ENCODE measurements around the gene VIT.

Gene VIT, protein sequence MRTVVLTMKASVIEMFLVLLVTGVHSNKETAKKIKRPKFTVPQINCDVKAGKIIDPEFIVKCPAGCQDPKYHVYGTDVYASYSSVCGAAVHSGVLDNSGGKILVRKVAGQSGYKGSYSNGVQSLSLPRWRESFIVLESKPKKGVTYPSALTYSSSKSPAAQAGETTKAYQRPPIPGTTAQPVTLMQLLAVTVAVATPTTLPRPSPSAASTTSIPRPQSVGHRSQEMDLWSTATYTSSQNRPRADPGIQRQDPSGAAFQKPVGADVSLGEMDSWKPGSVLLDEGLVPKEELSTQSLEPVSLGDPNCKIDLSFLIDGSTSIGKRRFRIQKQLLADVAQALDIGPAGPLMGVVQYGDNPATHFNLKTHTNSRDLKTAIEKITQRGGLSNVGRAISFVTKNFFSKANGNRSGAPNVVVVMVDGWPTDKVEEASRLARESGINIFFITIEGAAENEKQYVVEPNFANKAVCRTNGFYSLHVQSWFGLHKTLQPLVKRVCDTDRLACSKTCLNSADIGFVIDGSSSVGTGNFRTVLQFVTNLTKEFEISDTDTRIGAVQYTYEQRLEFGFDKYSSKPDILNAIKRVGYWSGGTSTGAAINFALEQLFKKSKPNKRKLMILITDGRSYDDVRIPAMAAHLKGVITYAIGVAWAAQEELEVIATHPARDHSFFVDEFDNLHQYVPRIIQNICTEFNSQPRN

DNA sequence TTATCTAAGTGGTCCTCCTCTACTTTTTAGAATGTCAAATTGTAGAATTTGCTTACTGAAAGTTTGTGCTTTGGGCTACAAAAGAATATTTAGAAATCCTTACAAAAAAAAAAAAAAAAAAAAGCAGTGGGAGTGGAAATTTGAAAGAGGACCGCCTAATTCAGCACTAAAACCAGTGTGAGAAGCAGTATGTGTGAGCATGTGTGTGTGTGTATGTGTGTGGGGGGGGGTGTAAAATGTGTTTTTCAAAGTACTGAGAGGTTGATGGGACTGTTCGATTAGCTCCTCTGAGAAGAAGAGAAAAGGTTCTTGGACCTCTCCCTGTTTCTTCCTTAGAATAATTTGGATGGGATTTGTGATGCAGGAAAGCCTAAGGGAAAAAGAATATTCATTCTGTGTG is at the start of gene VIT:
Gene VIT (plus strand): TSS at position 175 of the 400 bp plus-strand sequence. CDS start 19,664 bp downstream, outside the sequence.
- DNase-seq (ENCODE audit: low spot score), result no peak

DNA sequence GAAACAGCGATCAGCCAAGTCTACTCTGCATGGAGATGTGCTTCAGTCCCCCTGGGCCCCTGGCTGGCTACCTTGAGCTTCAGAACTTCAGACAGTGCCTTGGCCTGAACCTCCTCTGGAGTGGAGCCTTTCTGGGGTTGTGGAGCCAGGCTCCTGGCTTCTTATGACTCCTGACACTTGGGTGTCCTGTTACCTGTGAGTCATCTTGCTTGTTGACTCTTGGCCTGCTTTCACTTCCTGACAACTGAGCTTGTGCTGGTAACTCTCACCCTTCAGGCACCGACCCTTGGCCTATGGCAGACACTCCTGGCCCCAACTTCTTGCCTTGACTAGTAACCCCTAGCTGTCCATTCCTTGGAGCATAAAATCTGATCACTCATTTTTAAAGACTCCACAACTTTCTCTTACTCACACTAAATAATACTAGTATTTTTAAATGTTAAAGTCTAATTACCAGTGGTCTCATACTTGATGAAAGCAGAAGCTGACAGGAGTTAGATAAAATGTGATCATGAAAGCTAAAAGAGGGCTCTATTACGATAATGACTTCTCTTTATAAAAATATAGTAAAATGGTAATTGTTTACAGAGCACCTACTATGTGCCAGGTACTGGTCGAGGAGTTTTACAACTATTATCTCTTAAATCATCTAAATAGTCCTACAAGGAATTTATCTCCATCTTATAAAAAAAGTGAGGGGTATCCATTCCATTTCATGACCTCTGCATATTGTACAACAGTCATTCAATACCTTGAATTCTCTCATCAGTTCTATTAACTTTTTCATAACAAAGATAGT is 46.3 kb upstream of the VIT start:
- peak; percentile 43 for DNase-seq (ENCODE audit: low spot score)

DNA sequence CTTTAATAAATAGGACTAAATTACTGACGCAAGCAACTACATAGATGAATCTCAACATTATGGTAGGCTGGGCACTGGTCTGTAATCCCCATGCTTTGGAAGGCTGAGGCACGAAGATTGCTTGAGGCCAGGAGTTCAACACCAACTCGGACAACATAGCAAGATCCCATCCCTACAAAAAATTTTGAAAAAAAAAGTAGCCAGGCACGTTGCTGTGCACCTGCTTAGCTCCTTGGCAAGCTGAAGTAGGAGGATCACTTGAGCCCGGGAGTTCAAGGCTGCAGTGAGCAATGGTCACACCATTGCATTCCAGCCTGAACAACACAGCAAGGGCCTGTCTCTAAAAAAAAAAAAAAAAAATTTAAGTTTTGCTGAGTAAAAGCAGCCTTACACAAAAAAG is 43.4 kb upstream of the VIT start:
- no peak for DNase-seq (ENCODE audit: low spot score)

DNA sequence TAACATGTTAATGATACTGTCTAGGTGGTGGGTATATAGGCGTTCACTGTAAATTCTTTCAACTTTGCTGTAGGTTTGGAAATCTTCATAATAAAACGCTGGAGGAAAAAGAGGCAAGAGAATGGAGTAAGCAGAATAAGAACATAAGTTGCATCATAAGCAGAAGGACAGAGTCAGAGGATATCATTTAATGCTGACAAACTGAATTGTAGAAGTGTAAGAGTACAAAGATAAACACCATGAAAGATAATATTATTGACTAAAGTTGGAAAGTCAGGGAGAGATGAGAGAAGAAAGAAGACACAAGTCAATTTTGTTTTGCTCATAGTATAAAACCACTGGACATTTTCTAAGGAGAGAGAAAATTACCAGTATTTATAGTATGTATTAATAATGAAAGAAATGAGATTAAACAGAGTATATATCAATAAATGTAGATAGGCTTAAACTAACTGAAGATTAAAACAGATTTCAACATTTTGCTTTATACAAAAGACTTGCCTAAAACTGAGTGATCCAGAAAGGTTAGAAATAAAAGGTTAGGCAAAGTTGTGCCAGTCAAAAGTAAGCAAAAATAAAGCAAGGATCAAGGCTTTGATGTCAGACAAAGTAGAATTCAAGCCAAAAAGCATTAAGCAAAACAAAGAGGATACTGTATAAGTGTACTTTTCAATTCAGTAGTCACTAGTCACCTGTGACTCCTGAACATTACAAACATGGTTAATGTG is 42.4 kb upstream of the VIT start:
- DNase-seq (ENCODE audit: low spot score), result no peak

DNA sequence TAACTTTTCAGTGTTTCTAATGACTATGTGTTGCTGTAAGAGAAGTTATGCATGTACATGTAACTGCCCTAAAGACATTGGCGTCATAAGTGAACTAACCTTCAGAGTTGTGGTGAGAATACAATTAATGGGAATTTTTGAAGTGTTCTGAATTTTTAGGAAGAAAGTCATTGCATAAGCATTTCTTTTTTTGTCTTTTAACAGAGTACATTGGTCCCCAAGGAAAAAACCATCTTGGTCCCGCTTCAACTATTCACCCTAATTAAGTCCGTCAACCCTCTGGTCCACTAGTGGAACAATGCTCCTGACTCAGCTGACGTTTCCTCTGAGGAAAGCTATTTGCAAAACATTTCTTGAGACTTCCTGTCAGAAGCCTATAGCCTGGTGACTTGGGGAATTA is 41.1 kb upstream of the VIT start:
- no peak for DNase-seq (ENCODE audit: low spot score)

DNA sequence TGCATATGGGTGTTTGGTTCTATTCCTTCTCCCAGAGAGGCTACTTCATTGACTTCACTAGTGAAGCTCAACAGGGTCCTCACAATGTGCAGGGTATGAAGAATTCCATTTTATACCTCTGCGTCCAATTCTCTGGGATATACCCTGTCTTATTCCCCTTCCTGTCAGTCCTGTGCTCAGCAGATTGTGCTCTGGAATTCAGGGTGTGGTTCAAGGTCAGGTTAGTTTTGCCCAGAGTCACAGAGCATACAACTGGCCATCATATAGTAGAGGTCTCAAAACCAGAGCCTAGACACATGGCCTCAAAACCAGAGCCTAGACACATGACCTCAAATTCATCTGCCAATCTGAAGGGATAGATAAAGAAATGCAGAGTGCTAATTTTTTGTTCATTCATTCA is 38.8 kb upstream of the VIT start:
- no peak for DNase-seq (ENCODE audit: low spot score)

DNA sequence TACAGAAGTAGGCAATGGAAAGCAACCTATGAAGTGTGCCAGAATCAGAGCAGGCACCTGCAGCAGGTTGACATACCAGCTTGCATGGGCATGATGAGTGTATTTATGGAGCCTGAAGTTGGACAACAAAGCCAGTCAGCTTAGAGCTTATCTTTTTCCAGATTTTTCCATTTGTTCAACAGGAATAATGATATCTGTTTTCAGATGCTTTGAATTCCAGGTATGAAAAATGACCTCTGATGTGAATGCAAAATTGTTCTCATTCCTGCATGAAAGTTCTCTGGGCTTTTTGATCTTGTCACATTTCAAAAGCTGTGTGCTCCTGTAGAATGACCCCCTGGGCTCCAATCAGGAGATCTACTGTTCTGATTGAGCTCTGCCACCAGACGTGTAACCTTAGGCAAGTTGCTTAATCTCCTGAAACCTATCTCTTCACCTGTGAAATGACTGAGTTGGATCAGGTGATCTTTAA is 38.2 kb upstream of the VIT start:
- DNase-seq (ENCODE audit: low spot score), result no peak

DNA sequence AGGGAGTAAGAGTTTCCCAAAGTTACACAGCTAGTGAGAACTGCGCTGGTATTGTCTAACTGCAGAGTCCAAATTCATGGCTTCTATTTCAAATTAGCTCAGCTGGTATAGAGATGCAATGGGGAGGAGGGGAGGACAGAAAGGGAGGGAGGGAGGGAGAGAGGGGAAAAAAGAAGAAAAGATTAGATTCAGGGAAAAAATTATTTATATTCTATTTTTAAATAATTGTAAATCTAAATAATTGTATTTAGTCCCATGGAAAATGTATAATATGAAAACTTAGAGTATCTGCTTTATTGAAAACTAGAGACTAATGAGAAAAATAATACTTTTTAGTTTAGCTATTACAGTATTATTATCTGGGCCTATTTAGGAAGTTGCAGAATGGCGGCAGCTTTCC is 37.3 kb upstream of the VIT start:
- no peak for DNase-seq (ENCODE audit: low spot score)

DNA sequence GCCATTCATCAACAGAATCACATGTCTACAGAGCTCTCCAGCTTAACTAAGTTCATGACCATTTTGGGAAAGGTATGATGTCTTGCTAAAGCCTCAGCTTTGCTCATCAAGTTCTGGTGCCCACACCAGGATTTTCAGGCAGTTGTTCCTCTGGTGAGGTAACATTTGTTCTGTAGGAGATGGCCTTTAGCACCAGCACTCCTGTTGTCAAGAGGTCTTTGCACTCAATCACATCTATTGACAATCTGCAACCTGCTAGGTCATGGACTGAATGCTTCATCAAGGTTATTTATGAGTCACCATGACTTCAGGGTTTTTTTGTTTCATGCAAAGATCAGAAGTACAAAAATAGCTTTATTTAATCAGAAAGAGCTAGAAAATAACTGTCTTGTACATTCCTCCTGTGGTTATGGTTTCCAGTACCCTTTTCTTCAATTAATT is 36.6 kb upstream of the VIT start:
- DNase-seq (ENCODE audit: low spot score), result peak; percentile 3

DNA sequence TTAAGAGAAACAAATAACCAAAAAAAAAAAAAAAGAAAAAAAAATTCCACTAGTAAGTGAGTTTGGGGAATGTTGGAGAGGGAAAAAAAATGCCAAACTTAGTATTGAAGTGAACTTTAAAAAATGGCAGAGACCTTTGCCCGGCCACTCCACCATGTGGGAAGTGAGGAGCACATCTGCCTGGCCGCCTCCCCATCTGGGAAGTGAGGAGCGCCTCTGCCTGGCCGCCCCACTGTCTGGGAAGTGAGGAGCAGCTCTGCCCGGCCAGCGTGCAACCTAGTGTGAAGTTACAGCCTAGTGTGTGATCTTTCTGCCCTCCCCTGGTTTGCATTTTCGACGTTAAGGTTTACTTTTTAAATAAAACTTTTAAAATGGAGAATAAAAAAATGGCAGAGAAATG is 33.9 kb upstream of the VIT start:
- DNase-seq (ENCODE audit: low spot score), result no peak

DNA sequence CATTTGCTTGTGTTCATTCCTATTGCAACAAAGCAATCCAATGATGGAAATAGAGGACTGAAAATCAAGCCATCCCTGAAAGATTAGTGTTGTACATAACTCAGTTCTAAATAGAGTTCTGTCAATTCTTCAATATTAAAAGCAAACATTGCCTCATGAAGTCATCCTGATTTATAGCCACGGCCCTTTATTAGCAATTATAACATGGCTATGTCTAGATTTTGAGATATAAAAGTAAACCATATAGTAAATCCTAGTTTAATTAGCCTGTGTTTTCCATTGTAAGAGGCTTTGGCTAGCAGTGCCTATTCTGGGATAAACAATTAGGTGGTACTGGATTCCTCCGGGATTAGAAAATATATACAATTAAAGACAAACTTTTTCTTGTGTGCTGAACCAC is 33.2 kb upstream of the VIT start:
- DNase-seq (ENCODE audit: low spot score), result no peak

DNA sequence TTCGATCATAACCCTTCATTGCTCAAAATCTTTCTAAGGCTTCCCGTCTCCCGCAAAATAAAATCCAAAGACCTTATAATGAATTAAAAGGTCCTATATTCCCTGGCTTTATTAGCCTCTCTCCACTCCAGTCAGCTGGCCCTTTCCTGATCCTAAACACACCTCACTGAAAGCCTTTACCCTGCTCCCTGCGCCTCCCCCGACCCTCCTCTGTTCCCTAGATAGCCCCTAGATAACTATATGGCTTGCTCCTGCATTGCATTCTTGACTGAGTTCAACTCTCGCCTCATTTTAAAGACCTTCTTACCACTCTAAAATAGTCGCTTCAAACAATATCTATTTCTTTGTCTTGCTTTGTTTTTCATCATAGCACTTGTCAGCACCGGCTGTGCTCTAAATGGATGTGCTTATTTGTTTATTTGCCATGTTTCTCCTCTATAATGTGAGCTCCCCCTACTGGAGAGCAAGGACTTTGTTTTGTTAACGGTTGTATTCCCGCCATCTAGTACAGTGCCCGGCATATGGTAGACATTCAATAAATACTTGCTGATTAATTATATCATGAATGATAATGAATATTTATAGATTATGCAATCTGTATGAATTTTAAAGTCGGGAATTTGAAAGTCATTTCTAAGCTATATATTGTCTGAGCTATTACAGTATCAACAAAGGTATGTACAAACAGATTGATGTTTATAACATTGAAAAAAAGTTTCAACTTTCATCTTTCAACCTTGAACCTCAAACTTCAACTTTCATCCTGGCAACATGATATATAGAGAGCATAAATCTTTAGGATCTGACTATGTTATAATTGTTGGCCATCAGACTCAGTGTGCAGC is 32.4 kb upstream of the VIT start:
- DNase-seq (ENCODE audit: low spot score), result peak; percentile 58

DNA sequence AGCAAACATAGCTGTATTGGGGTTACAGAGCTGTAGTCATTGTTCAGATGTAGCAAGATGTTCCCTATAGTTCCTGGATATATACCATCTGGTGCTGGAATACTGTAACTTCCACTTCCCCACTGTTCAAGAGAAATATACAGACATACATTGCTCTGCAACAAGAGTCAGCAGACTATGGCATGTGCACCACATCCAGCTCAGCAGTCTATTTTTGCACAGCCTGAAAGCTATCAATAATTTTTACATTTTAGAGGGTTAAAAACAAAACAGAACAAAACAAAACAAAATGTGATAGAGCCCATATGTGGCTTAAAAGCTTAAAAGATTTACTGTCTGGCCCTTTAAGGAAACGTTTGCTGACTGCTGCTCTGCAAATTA is 31.8 kb upstream of the VIT start:
- no peak for DNase-seq (ENCODE audit: low spot score)

DNA sequence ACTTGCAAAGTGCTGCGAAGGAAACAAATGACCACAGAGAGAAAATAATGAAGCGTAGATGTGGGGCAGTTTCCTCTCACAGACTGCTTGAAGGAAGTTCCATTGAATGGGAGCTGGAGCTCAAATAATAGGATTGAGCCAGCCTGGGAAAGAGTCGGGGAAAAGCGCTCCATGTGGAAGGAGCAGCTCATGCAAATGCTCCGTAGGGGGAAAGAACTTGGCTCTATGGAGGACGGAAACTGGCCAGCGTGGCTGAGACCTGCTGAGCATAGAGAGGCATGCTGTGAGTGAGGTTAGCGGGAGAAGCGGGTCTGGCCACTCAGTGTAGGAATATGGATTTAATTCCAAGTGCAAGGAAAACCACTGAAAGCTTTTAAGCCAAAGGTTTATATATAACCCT is 28.6 kb upstream of the VIT start:
- no peak for DNase-seq (ENCODE audit: low spot score)

DNA sequence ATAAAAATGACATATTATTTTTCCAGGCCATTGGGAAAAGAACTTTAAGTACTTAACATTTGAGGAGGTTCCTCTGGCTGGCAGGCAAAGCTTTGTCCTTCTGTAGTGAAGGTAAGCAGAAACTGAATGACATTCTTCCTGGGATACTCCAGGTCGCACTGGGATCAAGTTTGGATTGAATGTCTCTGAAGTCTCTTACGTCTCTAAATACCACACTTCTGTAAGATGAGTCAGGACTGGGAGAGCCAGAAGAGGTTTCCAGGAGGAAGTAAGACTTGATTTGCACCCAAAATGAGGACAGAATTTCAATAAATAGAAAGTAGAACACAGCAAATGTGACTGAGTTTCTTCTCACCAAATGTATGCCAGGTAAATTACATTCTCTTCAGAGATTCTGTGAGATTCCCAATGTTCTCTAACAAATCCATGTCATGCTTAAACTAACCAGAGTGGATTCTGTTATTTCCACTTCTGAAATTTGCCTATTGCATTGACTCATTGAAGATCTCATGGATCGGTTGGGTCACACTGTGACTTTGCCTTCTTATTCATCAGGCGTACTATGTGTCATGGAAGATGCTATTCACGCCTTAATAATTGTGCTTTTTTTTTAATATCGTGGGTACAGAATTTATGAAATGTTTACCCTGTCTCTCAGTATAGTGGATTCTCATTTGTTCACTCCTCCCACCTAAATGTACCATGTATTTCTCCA is 25.5 kb upstream of the VIT start:
- no peak for DNase-seq (ENCODE audit: low spot score)

DNA sequence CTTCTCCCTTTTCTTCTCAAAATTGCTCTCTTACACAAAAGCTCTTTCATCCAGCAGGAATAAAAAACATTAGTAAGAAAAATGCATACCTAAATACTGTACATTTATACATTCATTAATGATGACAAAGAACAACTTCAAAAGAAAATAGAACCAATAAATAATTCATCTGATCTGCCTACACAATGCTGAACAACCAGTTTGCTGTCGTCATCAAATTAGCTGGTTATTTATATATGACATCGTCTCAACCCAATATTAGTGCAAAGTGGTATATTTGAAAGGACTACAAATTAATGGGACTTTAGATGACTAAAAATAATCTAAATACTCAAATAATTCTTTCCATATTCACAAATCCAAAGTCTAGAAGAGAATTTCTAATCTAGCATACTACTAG is 24.8 kb upstream of the VIT start:
- DNase-seq (ENCODE audit: low spot score), result no peak

DNA sequence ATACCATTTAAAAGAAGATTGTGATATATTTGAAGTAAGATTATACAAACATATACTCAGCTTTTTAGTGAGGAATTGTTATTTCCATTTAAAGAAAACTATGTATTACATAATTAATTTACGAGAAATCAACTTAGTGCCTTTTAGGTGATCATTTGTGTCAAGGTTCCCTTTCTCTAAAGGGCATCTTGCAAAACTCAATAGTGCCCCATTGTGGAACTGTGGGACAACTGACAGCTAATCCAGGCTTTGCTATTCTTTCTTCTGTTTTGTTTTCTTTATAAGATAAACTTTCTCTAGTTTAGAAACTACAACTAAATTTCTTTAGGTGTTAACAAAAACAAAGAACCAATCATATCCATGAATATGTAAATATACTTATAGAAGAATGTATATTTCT is 24.3 kb upstream of the VIT start:
- DNase-seq (ENCODE audit: low spot score), result no peak

DNA sequence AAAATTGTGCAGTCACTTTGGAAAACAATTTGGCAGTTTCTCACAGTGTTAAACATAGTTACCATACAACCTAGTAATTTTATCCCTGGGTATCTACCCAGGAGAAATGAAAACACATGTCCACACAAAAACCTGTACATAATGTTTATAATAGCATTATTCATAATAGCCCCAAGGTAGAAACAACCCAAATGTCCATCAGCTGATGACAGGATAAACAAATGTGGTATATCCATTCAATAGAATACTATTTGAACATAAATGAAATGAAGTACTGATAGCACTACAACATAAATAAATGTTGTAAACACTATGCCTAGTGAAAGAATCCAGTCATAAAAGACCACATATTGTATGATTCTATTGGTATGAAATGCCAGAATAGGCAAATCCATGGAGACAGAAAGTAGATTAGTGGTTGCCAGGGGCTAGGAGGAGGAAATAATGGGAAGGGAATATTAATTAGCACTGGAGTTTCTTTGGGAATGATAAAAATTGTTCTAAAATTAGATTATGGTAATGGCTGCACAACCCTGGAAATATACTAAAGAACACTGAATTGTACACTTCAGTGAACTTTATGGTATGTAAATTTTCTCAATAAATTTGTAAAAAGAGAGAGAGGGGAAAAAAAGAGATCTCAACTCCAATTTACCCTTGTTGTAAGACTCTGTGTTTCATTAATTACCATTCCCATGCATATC is 20.8 kb upstream of the VIT start:
- no peak for DNase-seq (ENCODE audit: low spot score)

DNA sequence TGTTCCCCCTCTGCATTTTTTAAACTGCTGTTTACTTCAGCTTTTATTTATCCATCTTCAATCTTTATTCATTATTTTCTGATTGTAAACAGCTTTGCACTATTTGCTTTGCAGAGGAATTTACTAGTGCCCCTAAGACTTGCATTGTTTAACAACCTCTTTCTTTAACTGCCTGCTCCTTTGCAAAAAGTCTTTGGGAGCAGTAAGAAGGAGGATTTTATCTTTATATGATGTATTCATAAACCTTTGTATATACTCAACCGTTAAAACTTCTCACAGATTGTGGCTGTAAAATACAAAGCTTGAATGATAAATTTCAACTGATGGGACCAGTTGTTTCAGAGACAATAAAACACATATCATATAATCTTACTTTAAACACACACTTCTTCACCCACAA is 20.1 kb upstream of the VIT start:
- DNase-seq (ENCODE audit: low spot score), result no peak

DNA sequence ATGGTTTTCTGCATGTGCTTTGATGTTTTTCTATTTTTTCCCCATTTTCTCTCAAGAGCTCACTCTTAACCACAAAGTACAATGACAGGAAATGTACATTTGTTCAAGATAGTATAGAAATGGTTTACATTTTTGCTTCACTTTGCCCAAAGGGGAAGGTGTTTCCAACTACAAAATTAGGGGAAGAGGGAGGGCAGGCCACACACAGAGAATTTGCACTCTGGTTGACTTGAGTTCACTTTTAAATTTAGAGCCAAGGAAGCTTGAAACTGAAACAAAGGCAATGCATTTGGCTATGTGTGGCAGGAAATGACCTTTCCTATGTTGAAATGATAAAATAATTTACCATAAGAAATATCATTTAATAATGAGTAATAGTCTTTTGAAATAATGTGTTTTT is 19.1 kb upstream of the VIT start:
- DNase-seq (ENCODE audit: low spot score), result no peak

All from activated CD4-positive, alpha-beta T cell treated with anti-CD3 and anti-CD28 coated beads, Interleukin-2, Interleukin-4, amounts not matched to agents 100 ng/mL and 50 ng/mL, durations not matched to agents 16 hours and 8 hours (primary cell).